Kidney (tissue), 14 donors: Measurements from ENCODE around the gene POU2F1. TPM values are rescaled to one million over a fixed set of nuclear protein-coding genes. Genes with fewer than 3 reads are reported as not detected.

Experiments
- DNase-seq, 5 donors: peaks; one replicate each; pipeline ENCODE4 v3.0.0-alpha.2; 2013 to 2020
- FAIRE-seq: peaks from 2 replicates; lab custom pipeline; 2012; peaks lifted over from hg19 to GRCh38; lab: Jason Lieb, UNC
- H3K27ac ChIP-seq, 2 donors: one replicate each; pipeline ENCODE4 v1.7.0; 2013; ENCODE audit warnings: low read depth in 2 of 2, low read length in 2 of 2, inconsistent platforms in 1 of 2
- H3K27me3 ChIP-seq: one replicate; pipeline ENCODE4 v1.7.1; 2013; ENCODE audit warnings: low read length, inconsistent platforms; ENCODE audit not compliant: control insufficient read depth, insufficient read depth
- H3K36me3 ChIP-seq, 3 donors: one replicate each; pipeline versions ENCODE4 v1.7.0 to v1.7.1; 2013; ENCODE audit warnings: low read length in 3 of 3, control low read depth in 1 of 3, inconsistent platforms in 1 of 3; ENCODE audit not compliant: insufficient read depth in 3 of 3, control insufficient read depth in 2 of 3
- H3K4me1 ChIP-seq, 3 donors: one replicate each; pipeline versions ENCODE4 v1.7.0 to v1.7.1; 2013; ENCODE audit warnings: low read length in 3 of 3, inconsistent platforms in 1 of 3, low read depth in 1 of 3; ENCODE audit not compliant: control insufficient read depth in 2 of 3, insufficient read depth in 2 of 3
- H3K4me3 ChIP-seq, 3 donors: one replicate each; pipeline versions ENCODE4 v1.7.0 to v1.8.1; 2013; ENCODE audit warnings: low read length in 3 of 3, control low read depth in 1 of 3, inconsistent platforms in 1 of 3
- H3K9ac ChIP-seq, 3 donors: one replicate each; pipeline versions ENCODE4 v1.7.0 to v1.7.1; 2013; ENCODE audit warnings: low read length in 3 of 3, control low read depth in 1 of 3, inconsistent platforms in 1 of 3
- H3K9me3 ChIP-seq, 3 donors: one replicate each; pipeline versions ENCODE4 v1.7.0 to v1.7.1; 2013; ENCODE audit warnings: low read length in 3 of 3, control low read depth in 1 of 3, inconsistent platforms in 1 of 3; ENCODE audit not compliant: control insufficient read depth in 2 of 3, insufficient read depth in 1 of 3
- CTCF ChIP-seq: IDR thresholded peaks from 3 replicates; pipeline ENCODE4 v1.5.1; 2012; ENCODE audit warnings: mild to moderate bottlenecking, moderate library complexity, borderline replicate concordance; ENCODE audit not compliant: insufficient read depth; ENCODE audit errors: extremely low read depth
- intact Hi-C: fragments of 100-400 bp; cut with DNase I; formaldehyde crosslinking; loops from one replicate; pipeline ENCODE4 v1.11.1; 2022
- polyA plus RNA-seq: library from polyadenylated mRNA; stranded (reverse); fragments of 350-450 nt; fragmentation: Illumina TruSeq; extraction: RNeasy Lipid Tissue Mini Kit (QIAGEN cat#74804); gene quantifications from one replicate; pipeline ENCODE4 v1.2.3, GENCODE V29; 2014; ENCODE audit warnings: low read depth, low replicate concordance; ENCODE audit not compliant: insufficient read depth
- total RNA-seq: library from RNA; stranded (reverse); fragmentation: NEBNext Ultra II Directional; extraction: Animal tissue kit (Norgen Biotek cat#: 25700); gene quantifications from one replicate; pipeline ENCODE4 v1.2.1, GENCODE V29; 2021
- donor health status: control.
- donor health status: control.
- donor health status: control.
- donor health status: control.
- donor health status: control.
- donor health status: DM: yes; HTN: yes; CAD: no.
- donor health status: Normal renal cell carcinoma (clear cell type).

Gene POU2F1
- total and polyA plus RNA-seq, 2 donors from 2014 or later, result 1.9 to 25.2 TPM

- Histone ChIP-seq H3K9ac (no peak overlapping the region), H3K27ac (no peak overlapping the region), H3K9me3 (no peaks in the 10 kb centered on the region), H3K36me3 (no peaks in the 10 kb centered on the region), H3K27me3 (no peaks in the 10 kb centered on the region), H3K4me3 (no peak overlapping the region), H3K4me1 (peaks cover 0 to 5% (median 0%) of the 10 kb centered on the region in 3 donors)
- no peak for DNase-seq
- intact Hi-C loops, result no loop called here
- TF ChIP-seq CTCF, result no peak
- FAIRE-seq, result no peak
Measured at GRCh38 chr1:167274061-167274460, 53.4 kb downstream of the POU2F1 start.

GRCh38 chr1:167276969-167277368, 56.3 kb downstream of the POU2F1 start:
- no peak overlapping the region for H3K9ac ChIP-seq
- no peak for TF ChIP-seq CTCF
- H3K36me3 ChIP-seq, result no peaks in the 10 kb centered on the region
- H3K4me3 ChIP-seq, result no peak overlapping the region
- intact Hi-C loops, result no loop called here
- no peaks in the 10 kb centered on the region for H3K27me3 ChIP-seq
- DNase-seq, result no peak
- FAIRE-seq, result no peak
- no peaks in the 10 kb centered on the region for H3K9me3 ChIP-seq
- no peaks in the 10 kb centered on the region for H3K4me1 ChIP-seq
- H3K27ac ChIP-seq, result no peak overlapping the region

GRCh38 chr1:167278497-167278896, 57.8 kb downstream of the POU2F1 start:
- Histone ChIP-seq H3K9me3 (no peaks in the 10 kb centered on the region), H3K9ac (no peak overlapping the region), H3K4me1 (no peaks in the 10 kb centered on the region), H3K36me3 (no peaks in the 10 kb centered on the region), H3K27ac (no peak overlapping the region), H3K4me3 (no peak overlapping the region), H3K27me3 (no peaks in the 10 kb centered on the region)
- TF ChIP-seq CTCF, result no peak
- DNase-seq (no peak), FAIRE-seq (no peak)
- intact Hi-C loops, result no loop called here

- H3K4me1 ChIP-seq, result no peaks in the 10 kb centered on the region
- H3K36me3 ChIP-seq, result no peaks in the 10 kb centered on the region
- H3K27me3 ChIP-seq, result no peaks in the 10 kb centered on the region
- FAIRE-seq, result no peak
- H3K27ac ChIP-seq, result no peak overlapping the region
- no peak for TF ChIP-seq CTCF
- DNase-seq, result no peak
- intact Hi-C loops, result no loop called here
- H3K9ac ChIP-seq, result no peak overlapping the region
- no peak overlapping the region for H3K4me3 ChIP-seq
- no peaks in the 10 kb centered on the region for H3K9me3 ChIP-seq
Measured at GRCh38 chr1:167280912-167281311, 60.2 kb downstream of the POU2F1 start.
